Upper lobe of right lung (tissue), 1 donor: Measurements from ENCODE around the gene PALD1. TPM values are rescaled to one million over a fixed set of nuclear protein-coding genes. Genes with fewer than 3 reads are reported as not detected.

Experiments
- ATAC-seq: fragments of 200-7000 bp; cut with Tn5 transposase; one replicate; pipeline ENCODE4 v1.9.1; 2020; ENCODE audit warnings: mild to moderate bottlenecking, moderate library complexity
- DNase-seq: peaks from one replicate; pipeline ENCODE4 v3.0.0-alpha.2; 2020
- H3K27ac ChIP-seq: fragments of 200-600 bp; one replicate; pipeline ENCODE4 v1.8.0; 2022
- H3K27me3 ChIP-seq: fragments of 200-600 bp; one replicate; pipeline ENCODE4 v1.8.0; 2022; ENCODE audit warnings: mild to moderate bottlenecking
- H3K36me3 ChIP-seq: fragments of 200-600 bp; one replicate; pipeline ENCODE4 v1.8.0; 2022
- H3K4me1 ChIP-seq: fragments of 200-600 bp; one replicate; pipeline ENCODE4 v1.8.0; 2022
- H3K4me3 ChIP-seq: fragments of 200-600 bp; one replicate; pipeline ENCODE4 v1.8.0; 2022; ENCODE audit warnings: mild to moderate bottlenecking
- H3K9me3 ChIP-seq: fragments of 200-600 bp; one replicate; pipeline ENCODE4 v1.8.0; 2022
- intact Hi-C: fragments of 100-400 bp; cut with DNase I; formaldehyde crosslinking; loops from one replicate; pipeline ENCODE4 v1.11.0; 2022
- total RNA-seq: library from RNA; stranded (reverse); fragmentation: NEBNext Ultra II Directional; extraction: Animal tissue kit (Norgen Biotek cat#: 25700); gene quantifications from one replicate; pipeline ENCODE4 v1.2.1, GENCODE V29; 2021
- TF ChIP-seq, protein P1 (sequence below): fragments of 200-600 bp; IDR thresholded peaks from one replicate; pipeline ENCODE4 v1.8.0; 2022; ENCODE audit warnings: antibody characterized with exemption
- donor health status: DM: no; HTN: yes; CAD: no; lungs with severe emphysema.

PALD1 gene
- total RNA-seq, 1 donor from 2014 or later: 27.0 TPM

DNA sequence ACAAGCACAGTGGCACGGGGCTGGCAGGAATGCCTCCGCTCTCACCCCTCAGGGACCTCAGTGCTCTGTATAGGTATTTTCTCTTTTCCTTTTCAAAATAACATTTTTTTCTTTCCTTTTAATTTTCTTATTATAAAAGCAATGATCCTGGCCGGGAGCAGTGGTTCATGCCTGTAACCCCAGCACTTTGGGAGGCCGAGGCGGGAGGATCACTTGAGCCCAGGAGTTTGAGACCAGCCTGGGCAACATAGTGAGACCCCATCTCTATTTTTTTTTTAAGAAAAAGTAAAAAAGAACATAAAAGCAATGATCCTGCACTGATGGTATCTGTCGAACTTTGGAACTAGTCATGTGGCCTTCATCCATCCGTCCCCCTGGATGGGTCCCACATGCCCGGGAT, 120.8 kb downstream of the PALD1 start:
- no peak for DNase-seq
- intact Hi-C loops: no loop called here
- no peak for ATAC-seq
- TF ChIP-seq, protein P1, sequence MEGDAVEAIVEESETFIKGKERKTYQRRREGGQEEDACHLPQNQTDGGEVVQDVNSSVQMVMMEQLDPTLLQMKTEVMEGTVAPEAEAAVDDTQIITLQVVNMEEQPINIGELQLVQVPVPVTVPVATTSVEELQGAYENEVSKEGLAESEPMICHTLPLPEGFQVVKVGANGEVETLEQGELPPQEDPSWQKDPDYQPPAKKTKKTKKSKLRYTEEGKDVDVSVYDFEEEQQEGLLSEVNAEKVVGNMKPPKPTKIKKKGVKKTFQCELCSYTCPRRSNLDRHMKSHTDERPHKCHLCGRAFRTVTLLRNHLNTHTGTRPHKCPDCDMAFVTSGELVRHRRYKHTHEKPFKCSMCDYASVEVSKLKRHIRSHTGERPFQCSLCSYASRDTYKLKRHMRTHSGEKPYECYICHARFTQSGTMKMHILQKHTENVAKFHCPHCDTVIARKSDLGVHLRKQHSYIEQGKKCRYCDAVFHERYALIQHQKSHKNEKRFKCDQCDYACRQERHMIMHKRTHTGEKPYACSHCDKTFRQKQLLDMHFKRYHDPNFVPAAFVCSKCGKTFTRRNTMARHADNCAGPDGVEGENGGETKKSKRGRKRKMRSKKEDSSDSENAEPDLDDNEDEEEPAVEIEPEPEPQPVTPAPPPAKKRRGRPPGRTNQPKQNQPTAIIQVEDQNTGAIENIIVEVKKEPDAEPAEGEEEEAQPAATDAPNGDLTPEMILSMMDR: no peak
- no peaks in the 10 kb centered on the region for H3K9me3 ChIP-seq
- H3K27ac ChIP-seq: no peak overlapping the region
- no peak overlapping the region for H3K4me3 ChIP-seq
- no peaks in the 10 kb centered on the region for H3K27me3 ChIP-seq
- no peaks in the 10 kb centered on the region for H3K4me1 ChIP-seq
- H3K36me3 ChIP-seq: no peaks in the 10 kb centered on the region

DNA sequence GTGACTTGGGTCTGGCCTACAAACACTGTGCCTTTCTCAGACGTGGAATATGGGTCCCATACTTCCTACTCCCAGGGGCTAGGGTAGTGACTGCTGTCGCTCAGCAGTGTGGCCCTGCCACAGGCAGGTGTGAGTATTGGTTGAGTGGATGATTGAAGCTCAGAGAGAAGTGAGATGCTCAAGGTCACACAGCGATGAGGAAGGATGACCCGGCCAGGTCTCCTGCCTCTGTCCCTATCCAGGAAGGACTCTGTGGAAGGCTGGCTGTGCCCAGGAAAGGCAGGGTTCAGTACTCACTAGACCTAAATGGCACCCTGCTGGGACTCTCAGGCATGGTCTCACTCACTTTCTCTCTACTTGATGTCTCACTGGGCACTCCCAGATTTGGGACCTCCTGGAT, 121.2 kb downstream of the PALD1 start:
- H3K4me1 ChIP-seq: no peaks in the 10 kb centered on the region
- H3K36me3 ChIP-seq: no peaks in the 10 kb centered on the region
- H3K4me3 ChIP-seq: no peak overlapping the region
- no peak overlapping the region for H3K27ac ChIP-seq
- ATAC-seq (no peak), DNase-seq (no peak)
- no peaks in the 10 kb centered on the region for H3K27me3 ChIP-seq
- intact Hi-C loops: no loop called here
- TF ChIP-seq, protein P1: no peak
- H3K9me3 ChIP-seq: no peaks in the 10 kb centered on the region

DNA sequence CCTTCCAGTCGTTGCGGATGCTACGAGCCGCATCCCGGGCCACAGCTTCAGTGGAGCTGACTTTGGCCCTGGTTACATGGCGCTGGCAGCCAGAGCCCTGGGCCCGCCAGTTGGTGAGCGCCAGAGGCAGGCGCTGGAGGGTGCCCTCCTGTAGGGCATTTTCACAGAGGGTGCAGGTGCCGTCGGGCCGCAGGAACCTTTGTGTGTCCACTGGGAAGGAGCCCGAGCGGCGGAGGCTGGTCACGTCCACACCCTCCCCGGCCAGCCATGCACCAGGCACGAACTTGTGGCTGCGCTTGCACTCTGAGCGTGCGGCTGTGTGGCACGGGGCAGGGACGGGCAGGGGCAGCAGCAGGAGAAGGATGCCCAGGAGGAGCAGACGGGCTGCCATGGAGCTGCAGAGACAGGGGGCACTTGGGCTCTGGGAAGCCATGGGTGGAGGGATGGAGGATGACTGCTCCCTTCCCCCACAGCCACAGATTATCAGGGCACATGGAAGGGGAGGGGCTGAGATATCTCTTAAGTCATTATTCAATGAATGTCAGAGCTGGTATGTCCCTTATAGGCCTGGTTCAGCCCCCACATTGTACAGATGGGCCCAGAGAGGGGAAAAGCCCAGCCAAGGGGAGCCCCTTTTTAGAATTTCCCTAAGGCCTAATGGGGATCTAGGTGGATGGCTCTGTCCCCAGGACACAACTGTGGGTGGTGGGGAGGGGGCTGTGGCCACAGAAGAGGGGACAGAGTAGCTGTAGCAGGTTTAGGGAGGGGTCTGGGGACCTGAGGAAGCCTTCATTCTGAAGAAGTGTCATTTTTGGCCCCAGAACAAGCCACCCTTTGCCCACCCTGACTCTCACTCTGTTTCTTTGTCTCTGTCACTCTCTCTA, 122.2 kb downstream of the PALD1 start:
- TF ChIP-seq, protein P1: no peak
- Histone ChIP-seq H3K4me3 (peak overlapping the region; percentile 28), H3K36me3 (no peaks in the 10 kb centered on the region), H3K27me3 (no peaks in the 10 kb centered on the region), H3K27ac (no peak overlapping the region), H3K4me1 (no peaks in the 10 kb centered on the region), H3K9me3 (no peaks in the 10 kb centered on the region)
- DNase-seq (no peak), ATAC-seq (no peak)
- intact Hi-C loops: no loop called here

DNA sequence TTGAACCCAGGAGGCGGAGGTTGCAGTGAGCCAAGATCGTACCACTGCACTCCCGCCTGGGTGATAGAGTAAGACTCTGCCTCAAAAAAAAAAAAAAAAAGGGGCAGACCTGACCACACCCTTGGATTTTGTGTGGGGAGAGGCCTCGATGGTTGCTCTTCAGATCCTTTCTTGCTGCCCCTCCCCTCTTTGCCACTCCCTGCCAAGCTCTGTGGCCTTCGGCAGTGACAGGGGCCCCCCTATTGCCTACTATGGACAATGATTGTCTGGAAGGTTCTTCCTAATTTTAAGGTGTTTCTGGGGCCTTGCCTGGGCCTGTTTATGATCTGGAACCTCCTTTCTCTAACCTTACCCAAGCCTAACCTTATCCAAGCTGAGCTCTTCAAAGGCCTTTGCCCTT, 123.2 kb downstream of the PALD1 start:
- Histone ChIP-seq H3K4me3 (peak overlapping the region; percentile 37), H3K4me1 (no peaks in the 10 kb centered on the region), H3K27ac (peak overlapping the region; percentile 47), H3K9me3 (no peaks in the 10 kb centered on the region), H3K27me3 (no peaks in the 10 kb centered on the region), H3K36me3 (no peaks in the 10 kb centered on the region)
- TF ChIP-seq, protein P1: no peak
- ATAC-seq (no peak), DNase-seq (no peak)
- intact Hi-C loops: no loop called here

DNA sequence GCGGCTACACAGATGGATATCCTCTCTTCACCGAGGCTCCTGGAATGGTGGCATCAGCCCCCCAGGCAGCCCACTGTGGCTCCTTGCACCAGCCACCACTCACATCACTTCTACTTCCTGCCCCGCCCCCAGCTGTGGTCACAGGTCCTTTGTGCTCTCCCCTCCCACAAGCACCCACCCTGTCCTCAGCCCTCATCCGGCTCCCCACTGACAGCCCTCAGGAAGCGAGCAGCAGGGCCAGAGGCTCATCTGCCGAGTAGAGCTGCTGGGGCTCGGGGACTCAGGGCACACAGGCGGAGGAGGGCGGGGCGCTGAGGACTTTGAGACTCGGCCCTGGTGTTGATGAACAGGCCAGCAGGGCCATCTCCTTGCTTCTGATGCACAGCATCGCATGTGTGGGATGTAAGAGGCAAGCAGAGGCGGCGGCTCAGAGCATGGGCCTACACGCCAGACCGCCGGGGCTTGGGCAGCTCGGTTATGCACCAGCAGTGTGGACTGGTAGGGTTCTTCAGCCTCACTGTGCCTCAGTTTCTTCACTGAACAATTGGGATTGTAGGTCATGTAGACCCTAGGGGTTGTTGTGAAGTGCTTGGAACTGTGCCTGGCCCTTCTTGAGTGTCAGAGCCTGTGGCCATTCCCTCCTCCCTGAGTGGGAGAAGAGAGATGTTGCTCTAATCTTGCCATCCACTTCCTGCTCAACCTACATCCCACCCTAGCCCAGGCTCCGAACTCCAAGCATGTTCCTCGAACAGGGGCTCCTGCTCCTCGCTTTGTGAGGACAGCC, 124.3 kb downstream of the PALD1 start, which contains the start of gene PRF1:
PRF1 (minus strand) TSS at position 77 of the 784 bp plus-strand sequence. CDS start 1,839 bp downstream, outside the sequence.
- TF ChIP-seq, protein P1: no peak
- intact Hi-C loops: no loop called here
- peak; percentile 60 for ATAC-seq
- no peaks in the 10 kb centered on the region for H3K36me3 ChIP-seq
- H3K4me1 ChIP-seq: no peaks in the 10 kb centered on the region
- H3K4me3 ChIP-seq: peak within 1 kb of the TSS; percentile 37
- peak; percentile 73 for DNase-seq
- H3K27me3 ChIP-seq: no peaks in the 10 kb centered on the region
- peak within 1 kb of the TSS; percentile 60 for H3K27ac ChIP-seq
- H3K9me3 ChIP-seq: no peaks in the 10 kb centered on the region
